HepG2 (cell line): Measurements from ENCODE around the gene OSBPL5. TPM values are rescaled to one million over a fixed set of nuclear protein-coding genes. Genes with fewer than 3 reads are reported as not detected.
A peak's percentile ranks its signal among the peaks of the same experiment; 100 is the strongest.

Experiments
- ATAC-seq: fragments of 200-7000 bp; cut with Tn5 transposase; 3 replicates; pipeline ENCODE4 v1.9.1; 2020; ENCODE audit warnings: mild to moderate bottlenecking, moderate library complexity
- BruUV-seq: library from RNA; stranded (reverse); fragments of 400-500 nt; replicated peaks from 2 replicates; lab custom pipeline; 2021; lab: Mats Ljungman, UMichigan
- CTCF ChIA-PET: fragments of 300-600 bp; formaldehyde crosslinking; extraction: SDS; loops from one replicate; lab custom pipeline; 2021; ENCODE audit warnings: low total read pairs, inconsistent platforms, low intra/inter-chr PET ratio; lab: Yijun Ruan, JAX
- POLR2A ChIA-PET: fragments of 350-600 bp; sonication (Branson Sonifier 250); formaldehyde crosslinking; loops from one replicate; lab custom pipeline; 2020; ENCODE audit warnings: antibody characterized with exemption, inconsistent platforms; lab: Yijun Ruan, JAX
- DNase-seq: peaks from one replicate; pipeline ENCODE4 v3.0.0-alpha.2; 2015; ENCODE audit warnings: low spot score
- FAIRE-seq: peaks from 3 replicates; lab custom pipeline; 2011; peaks lifted over from hg19 to GRCh38; lab: Jason Lieb, UNC
- H2AFZ ChIP-seq: one replicate; pipeline ENCODE4 v1.6.1; 2011; ENCODE audit warnings: low read length, inconsistent platforms
- H3K27ac ChIP-seq: fragments of 300-600 bp; 3 replicates; pipeline ENCODE4 v1.8.0; 2011; ENCODE audit warnings: mixed run types, mild to moderate bottlenecking, mixed read lengths, low read length, inconsistent platforms; ENCODE audit not compliant: insufficient read depth; ENCODE audit errors: extremely low read length
- H3K27me3 ChIP-seq, 2 experiments: fragments of 200-600 bp in 1 of 2; 2 replicates in 1 of 2; 3 replicates in 1 of 2; pipeline versions ENCODE4 v1.6.0 to v1.8.0; 2011; ENCODE audit warnings: low read length in 2 of 2, mild to moderate bottlenecking in 2 of 2, moderate library complexity in 2 of 2, inconsistent platforms in 1 of 2; ENCODE audit not compliant: insufficient read depth in 2 of 2, control insufficient read depth in 1 of 2
- H3K36me3 ChIP-seq, 2 experiments: fragments of 200-600 bp in 1 of 2; replicated peaks in 1 of 2; 2 replicates in 1 of 2; 3 replicates in 1 of 2; pipeline versions ENCODE4 v1.5.1 to v1.8.0; 2011; ENCODE audit warnings: low read length in 2 of 2, inconsistent platforms in 1 of 2; ENCODE audit not compliant: insufficient read depth in 2 of 2, control insufficient read depth in 1 of 2
- H3K4me1 ChIP-seq: 2 replicates; pipeline ENCODE4 v1.5.1; 2012; ENCODE audit warnings: low read length, inconsistent platforms; ENCODE audit not compliant: insufficient read depth
- H3K4me2 ChIP-seq: 2 replicates; pipeline ENCODE4 v1.6.0; 2011; ENCODE audit warnings: low read depth, low read length, inconsistent platforms
- H3K4me3 ChIP-seq, 3 experiments: fragments of 200-600 bp in 1 of 3; sonication (generic), shearing (Covaris generic) in 1 of 3; replicated peaks in 1 of 3; 2 replicates each; pipeline ENCODE4 v1.5.1; 2011 to 2016; ENCODE audit warnings: low read length in 3 of 3, inconsistent platforms in 2 of 3, low read depth in 2 of 3, mild to moderate bottlenecking in 2 of 3, control low read depth in 1 of 3, mixed read lengths in 1 of 3; ENCODE audit not compliant: insufficient read depth in 1 of 3
- H3K79me2 ChIP-seq: one replicate; pipeline ENCODE4 v1.6.1; 2011; ENCODE audit warnings: low read length, inconsistent platforms; ENCODE audit not compliant: insufficient read depth
- H3K9ac ChIP-seq: 2 replicates; pipeline ENCODE4 v1.6.0; 2011; ENCODE audit warnings: mild to moderate bottlenecking, low read depth, low read length, inconsistent platforms; ENCODE audit not compliant: insufficient read depth
- H3K9me3 ChIP-seq: 2 replicates; pipeline ENCODE4 v1.5.1; 2012; ENCODE audit warnings: mild to moderate bottlenecking, low read length
- H4K20me1 ChIP-seq: 2 replicates; pipeline ENCODE4 v1.6.0; 2011; ENCODE audit warnings: inconsistent platforms, mild to moderate bottlenecking, low read length, moderate library complexity; ENCODE audit not compliant: insufficient read depth
- ZNF274 ChIP-seq: sonication (generic); formaldehyde crosslinking; IDR thresholded peaks from 2 replicates; pipeline ENCODE4 v1.5.1; 2020; ENCODE audit warnings: mild to moderate bottlenecking, missing genetic modification reagents
- ZNF713 ChIP-seq: sonication (generic); formaldehyde crosslinking; IDR thresholded peaks from 2 replicates; pipeline ENCODE4 v1.4.0; 2020; ENCODE audit warnings: mild to moderate bottlenecking, missing genetic modification reagents
- ZNF768 ChIP-seq: sonication (generic); formaldehyde crosslinking; IDR thresholded peaks from 2 replicates; pipeline ENCODE4 v1.4.0; 2020; ENCODE audit warnings: missing genetic modification reagents
- WGBS: methylation state at CpG from one replicate; pipeline ENCODE4 v1.1.6; 2017; ENCODE audit warnings: low lambda C conversion rate; 5-methylcytosine and 5-hydroxymethylcytosine counted together
- in situ Hi-C: cut with HindIII; loops from 2 replicates; pipeline ENCODE4 v1.10.0; 2017; ENCODE audit warnings: low pct_unique_long_range_greater_than_20kb; ENCODE audit not compliant: extremely low pct_ligation_motif_present
- intact Hi-C: fragments of 100-400 bp; cut with micrococcal nuclease; formaldehyde crosslinking; loops from one replicate; pipeline ENCODE4 v1.10.0; 2022; ENCODE audit not compliant: unreplicated experiment
- polyA plus RNA-seq, 8 experiments: library from polyadenylated mRNA; depleted of rRNA in 3 of 8; stranded (reverse) in 7 of 8; unstranded in 1 of 8; fragments of >200 nt; fragmentation: Illumina TruSeq in 4 of 8; extraction: Trizol in 4 of 8; gene quantifications; 2 replicates each; pipeline versions ENCODE4 v1.2.1 to v1.2.3, GENCODE V29; 2011 to 2016; ENCODE audit warnings: low read depth in 4 of 8, missing spikeins in 1 of 8, mixed read lengths in 1 of 8; ENCODE audit not compliant: insufficient read depth in 1 of 8
- total RNA-seq, 5 experiments: library from RNA; depleted of rRNA; stranded (reverse); fragments of >200 nt; fragmentation: Illumina TruSeq; extraction: Trizol; gene quantifications; 2 replicates each; pipeline ENCODE4 v1.2.3, GENCODE V29; 2016; ENCODE audit warnings: low read depth in 1 of 5
- TF ChIP-seq, protein P1 (sequence below), 2 experiments: sonication (generic) in 1 of 2; formaldehyde crosslinking in 1 of 2; IDR thresholded peaks; 2 replicates each; pipeline versions ENCODE4 v1.5.1 to v1.6.1; 2011 to 2020; ENCODE audit warnings: borderline replicate concordance in 1 of 2, low read depth in 1 of 2, low read length in 1 of 2, mild to moderate bottlenecking in 1 of 2, missing genetic modification reagents in 1 of 2, moderate library complexity in 1 of 2
- TF ChIP-seq, protein P2 (sequence below): sonication (generic); formaldehyde crosslinking; IDR thresholded peaks from 2 replicates; pipeline ENCODE4 v1.5.0; 2020; ENCODE audit warnings: mild to moderate bottlenecking, missing genetic modification reagents, moderate library complexity

The OSBPL5 gene
- total and polyA plus RNA-seq, 2 of the 13 experiments (the other 11 are each of a cell fraction or from before 2014, with no cell fraction given): not detected

GRCh38 chr11:3093281-3094191 is 71.6 kb downstream of the OSBPL5 start:
- Histone ChIP-seq H2AFZ (no peak overlapping the region), H3K79me2 (no peaks in the 10 kb centered on the region), H3K36me3 (no peaks in the 10 kb centered on the region), H3K27me3 (peaks cover 15 to 69% of the 10 kb centered on the region in 2 experiments), H3K9ac (no peak overlapping the region), H3K4me2 (peak overlapping the region; percentile 25; the same call in 1 of the 2 replicates), H3K27ac (no peak overlapping the region), H3K4me3 (no peak overlapping the region; a peak in 1 of 6 replicates), H3K4me1 (peaks cover 15% of the 10 kb centered on the region), H3K9me3 (no peaks in the 10 kb centered on the region), H4K20me1 (no peaks in the 10 kb centered on the region)
- CTCF ChIA-PET: interaction anchor here (1.7 kb wide), 1 partner anchor 56 kb away, joined by 5 read pairs; no protein-coding TSS in a partner anchor
- 12% methylated on average over 14 of the region's 36 CpGs for WGBS
- in situ Hi-C loops: loop anchor here (5.0 kb wide), 1 partner anchor 51 kb away; no protein-coding TSS in a partner anchor
- peak; percentile 19 for ATAC-seq
- intact Hi-C loops: loop anchor here (5.0 kb wide), 1 partner anchor 36 kb away; the partner anchor contains the start of gene CARS1
- no TSS peak for BruUV-seq
- POLR2A ChIA-PET: no interaction called here
- FAIRE-seq: no peak
- peak; percentile 21 for DNase-seq
- TF ChIP-seq, protein P1, sequence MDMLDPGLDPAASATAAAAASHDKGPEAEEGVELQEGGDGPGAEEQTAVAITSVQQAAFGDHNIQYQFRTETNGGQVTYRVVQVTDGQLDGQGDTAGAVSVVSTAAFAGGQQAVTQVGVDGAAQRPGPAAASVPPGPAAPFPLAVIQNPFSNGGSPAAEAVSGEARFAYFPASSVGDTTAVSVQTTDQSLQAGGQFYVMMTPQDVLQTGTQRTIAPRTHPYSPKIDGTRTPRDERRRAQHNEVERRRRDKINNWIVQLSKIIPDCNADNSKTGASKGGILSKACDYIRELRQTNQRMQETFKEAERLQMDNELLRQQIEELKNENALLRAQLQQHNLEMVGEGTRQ (IDR thresholded peaks at IDR 0.05; ENCODE audit: low read depth, low read length): 0 out of 2 replicates have a peak, but pooled peaks have one; percentile 43
- TF ChIP-seq, protein P1 (CRISPR knock-in tag; IDR thresholded peaks at IDR 0.05; ENCODE audit: borderline replicate concordance): peak; percentile 44; the same call in 1 of the 2 replicates
- TF ChIP-seq ZNF768 (CRISPR knock-in tag): peak; percentile 90
- TF ChIP-seq, protein P2, sequence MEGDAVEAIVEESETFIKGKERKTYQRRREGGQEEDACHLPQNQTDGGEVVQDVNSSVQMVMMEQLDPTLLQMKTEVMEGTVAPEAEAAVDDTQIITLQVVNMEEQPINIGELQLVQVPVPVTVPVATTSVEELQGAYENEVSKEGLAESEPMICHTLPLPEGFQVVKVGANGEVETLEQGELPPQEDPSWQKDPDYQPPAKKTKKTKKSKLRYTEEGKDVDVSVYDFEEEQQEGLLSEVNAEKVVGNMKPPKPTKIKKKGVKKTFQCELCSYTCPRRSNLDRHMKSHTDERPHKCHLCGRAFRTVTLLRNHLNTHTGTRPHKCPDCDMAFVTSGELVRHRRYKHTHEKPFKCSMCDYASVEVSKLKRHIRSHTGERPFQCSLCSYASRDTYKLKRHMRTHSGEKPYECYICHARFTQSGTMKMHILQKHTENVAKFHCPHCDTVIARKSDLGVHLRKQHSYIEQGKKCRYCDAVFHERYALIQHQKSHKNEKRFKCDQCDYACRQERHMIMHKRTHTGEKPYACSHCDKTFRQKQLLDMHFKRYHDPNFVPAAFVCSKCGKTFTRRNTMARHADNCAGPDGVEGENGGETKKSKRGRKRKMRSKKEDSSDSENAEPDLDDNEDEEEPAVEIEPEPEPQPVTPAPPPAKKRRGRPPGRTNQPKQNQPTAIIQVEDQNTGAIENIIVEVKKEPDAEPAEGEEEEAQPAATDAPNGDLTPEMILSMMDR (CRISPR knock-in tag): 0 out of 2 replicates have a peak, but pooled peaks have one; percentile 16
- TF ChIP-seq ZNF274: no peak
- TF ChIP-seq ZNF713 (CRISPR knock-in tag): no peak
